Mesendoderm (in vitro differentiated cells): ENCODE measurements around the gene LDLR.

Source experiments
- DNase-seq: peaks from one replicate; pipeline ENCODE4 v3.0.0; 2013
- H2AK5ac ChIP-seq: 2 replicates; pipeline ENCODE4 v1.6.1; 2013; ENCODE audit warnings: low read length, inconsistent platforms
- H2BK120ac ChIP-seq: 2 replicates; pipeline ENCODE4 v1.6.1; 2013; ENCODE audit warnings: low read depth, mild to moderate bottlenecking, low read length, moderate library complexity, mixed read lengths
- H2BK15ac ChIP-seq: replicated peaks from 2 replicates; pipeline ENCODE4 v1.6.1; 2013; ENCODE audit warnings: low read depth, mild to moderate bottlenecking, moderate library complexity
- H2BK5ac ChIP-seq: 2 replicates; pipeline ENCODE4 v1.6.1; 2013; ENCODE audit warnings: low read length, inconsistent platforms
- H3K18ac ChIP-seq: 2 replicates; pipeline ENCODE4 v1.6.1; 2013; ENCODE audit warnings: mild to moderate bottlenecking, low read length, mixed read lengths
- H3K23ac ChIP-seq: one replicate; pipeline ENCODE4 v1.6.1; 2013; ENCODE audit warnings: low read length
- H3K27ac ChIP-seq: 2 replicates; pipeline ENCODE4 v1.5.1; 2013; ENCODE audit warnings: low read depth, mild to moderate bottlenecking, inconsistent platforms, low read length, moderate library complexity
- H3K27me3 ChIP-seq: 2 replicates; pipeline ENCODE4 v1.6.1; 2013; ENCODE audit warnings: low read length, control low read depth, mild to moderate bottlenecking, inconsistent platforms; ENCODE audit not compliant: insufficient read depth, poor library complexity
- H3K36me3 ChIP-seq: 2 replicates; pipeline ENCODE4 v1.6.1; 2013; ENCODE audit warnings: low read length, inconsistent platforms; ENCODE audit not compliant: control insufficient read depth, insufficient read depth
- H3K4ac ChIP-seq: one replicate; pipeline ENCODE4 v1.6.1; 2013; ENCODE audit warnings: low read depth, mild to moderate bottlenecking, low read length, moderate library complexity
- H3K4me1 ChIP-seq: 2 replicates; pipeline ENCODE4 v1.6.1; 2013; ENCODE audit warnings: low read depth, low read length, inconsistent platforms; ENCODE audit not compliant: control insufficient read depth
- H3K4me2 ChIP-seq: 2 replicates; pipeline ENCODE4 v1.6.1; 2013; ENCODE audit warnings: low read length
- H3K4me3 ChIP-seq: 2 replicates; pipeline ENCODE4 v1.5.1; 2013; ENCODE audit warnings: mild to moderate bottlenecking, low read length
- H3K56ac ChIP-seq: one replicate; pipeline ENCODE4 v1.6.1; 2013; ENCODE audit warnings: low read length
- H3K79me1 ChIP-seq: 2 replicates; pipeline ENCODE4 v1.6.1; 2013; ENCODE audit warnings: low read length, inconsistent platforms
- H3K79me2 ChIP-seq: 2 replicates; pipeline ENCODE4 v1.6.1; 2013; ENCODE audit warnings: mild to moderate bottlenecking, low read length; ENCODE audit not compliant: control insufficient read depth, insufficient read depth
- H3K9ac ChIP-seq: 2 replicates; pipeline ENCODE4 v1.6.1; 2013; ENCODE audit warnings: low read length, inconsistent platforms
- H4K5ac ChIP-seq: one replicate; pipeline ENCODE4 v1.6.1; 2013; ENCODE audit warnings: low read length
- H4K8ac ChIP-seq: one replicate; pipeline ENCODE4 v1.6.1; 2013; ENCODE audit warnings: low read depth, mild to moderate bottlenecking, control low read depth, low read length, moderate library complexity
- WGBS: extraction: QIAGEN DNeasy Blood & Tissue Kit; methylation state at CpG from one replicate; pipeline ENCODE4 v1.1.7; 2013; ENCODE audit warnings: low lambda C conversion rate, missing lambda C conversion rate; ENCODE audit not compliant: insufficient coverage; ENCODE audit errors: extremely low coverage; 5-methylcytosine and 5-hydroxymethylcytosine counted together

The LDLR gene

GRCh38 chr19:11127905-11128304 is 38.6 kb downstream of the LDLR start:
- Histone ChIP-seq H3K4me1 (no peaks in the 10 kb centered on the region), H3K9ac (no peak overlapping the region), H3K27me3 (no peaks in the 10 kb centered on the region), H3K23ac (no peak overlapping the region), H3K36me3 (peaks cover 48% of the 10 kb centered on the region), H3K79me1 (peaks cover 12% of the 10 kb centered on the region), H3K4me2 (no peak overlapping the region), H4K5ac (no peak overlapping the region), H2BK5ac (no peak overlapping the region), H2AK5ac (no peak overlapping the region), H3K18ac (no peak overlapping the region), H3K27ac (no peak overlapping the region), H3K4me3 (no peak overlapping the region), H2BK120ac (no peak overlapping the region), H2BK15ac (no peak overlapping the region), H3K79me2 (no peaks in the 10 kb centered on the region), H3K56ac (no peak overlapping the region), H4K8ac (no peak overlapping the region), H3K4ac (no peak overlapping the region)
- no CpG with 5 or more reads among the region's 15 CpGs for WGBS
- no peak for DNase-seq

GRCh38 chr19:11130824-11131455 is 41.7 kb downstream of the LDLR start:
- H3K23ac ChIP-seq = no peak overlapping the region
- no peaks in the 10 kb centered on the region for H3K4me1 ChIP-seq
- no peaks in the 10 kb centered on the region for H3K27me3 ChIP-seq
- H3K9ac ChIP-seq = no peak overlapping the region
- no peak overlapping the region for H3K4me2 ChIP-seq
- peaks cover 10% of the 10 kb centered on the region for H3K79me1 ChIP-seq
- H3K4ac ChIP-seq = no peak overlapping the region
- H2BK120ac ChIP-seq = no peak overlapping the region
- no peak overlapping the region for H2BK5ac ChIP-seq
- no peaks in the 10 kb centered on the region for H3K79me2 ChIP-seq
- no peak overlapping the region for H4K8ac ChIP-seq
- no CpG with 5 or more reads among the region's 19 CpGs for WGBS
- no peak overlapping the region for H4K5ac ChIP-seq
- H3K27ac ChIP-seq = no peak overlapping the region
- peaks cover 40% of the 10 kb centered on the region for H3K36me3 ChIP-seq
- no peak overlapping the region for H2BK15ac ChIP-seq
- no peak overlapping the region for H3K18ac ChIP-seq
- no peak overlapping the region for H3K56ac ChIP-seq
- no peak overlapping the region for H2AK5ac ChIP-seq
- no peak overlapping the region for H3K4me3 ChIP-seq
- DNase-seq = peak; percentile 94

DNA sequence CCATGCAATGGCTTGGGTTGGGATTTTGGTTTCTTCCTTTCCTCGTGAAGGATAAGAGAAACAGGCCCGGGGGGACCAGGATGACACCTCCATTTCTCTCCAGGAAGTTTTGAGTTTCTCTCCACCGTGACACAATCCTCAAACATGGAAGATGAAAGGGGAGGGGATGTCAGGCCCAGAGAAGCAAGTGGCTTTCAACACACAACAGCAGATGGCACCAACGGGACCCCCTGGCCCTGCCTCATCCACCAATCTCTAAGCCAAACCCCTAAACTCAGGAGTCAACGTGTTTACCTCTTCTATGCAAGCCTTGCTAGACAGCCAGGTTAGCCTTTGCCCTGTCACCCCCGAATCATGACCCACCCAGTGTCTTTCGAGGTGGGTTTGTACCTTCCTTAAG is 42.2 kb downstream of the LDLR start:
- Histone ChIP-seq H3K79me2 (no peaks in the 10 kb centered on the region), H4K8ac (no peak overlapping the region), H2BK15ac (no peak overlapping the region), H3K4me1 (no peaks in the 10 kb centered on the region), H3K18ac (no peak overlapping the region), H3K27ac (no peak overlapping the region), H3K23ac (no peak overlapping the region), H3K9ac (no peak overlapping the region), H3K4me2 (no peak overlapping the region), H3K36me3 (peaks cover 37% of the 10 kb centered on the region), H3K4ac (no peak overlapping the region), H3K27me3 (no peaks in the 10 kb centered on the region), H2AK5ac (no peak overlapping the region), H2BK5ac (no peak overlapping the region), H2BK120ac (no peak overlapping the region), H3K79me1 (peaks cover 8% of the 10 kb centered on the region), H3K4me3 (no peak overlapping the region), H3K56ac (no peak overlapping the region), H4K5ac (no peak overlapping the region)
- DNase-seq = no peak
- no CpG with 5 or more reads among the region's 7 CpGs for WGBS

DNA sequence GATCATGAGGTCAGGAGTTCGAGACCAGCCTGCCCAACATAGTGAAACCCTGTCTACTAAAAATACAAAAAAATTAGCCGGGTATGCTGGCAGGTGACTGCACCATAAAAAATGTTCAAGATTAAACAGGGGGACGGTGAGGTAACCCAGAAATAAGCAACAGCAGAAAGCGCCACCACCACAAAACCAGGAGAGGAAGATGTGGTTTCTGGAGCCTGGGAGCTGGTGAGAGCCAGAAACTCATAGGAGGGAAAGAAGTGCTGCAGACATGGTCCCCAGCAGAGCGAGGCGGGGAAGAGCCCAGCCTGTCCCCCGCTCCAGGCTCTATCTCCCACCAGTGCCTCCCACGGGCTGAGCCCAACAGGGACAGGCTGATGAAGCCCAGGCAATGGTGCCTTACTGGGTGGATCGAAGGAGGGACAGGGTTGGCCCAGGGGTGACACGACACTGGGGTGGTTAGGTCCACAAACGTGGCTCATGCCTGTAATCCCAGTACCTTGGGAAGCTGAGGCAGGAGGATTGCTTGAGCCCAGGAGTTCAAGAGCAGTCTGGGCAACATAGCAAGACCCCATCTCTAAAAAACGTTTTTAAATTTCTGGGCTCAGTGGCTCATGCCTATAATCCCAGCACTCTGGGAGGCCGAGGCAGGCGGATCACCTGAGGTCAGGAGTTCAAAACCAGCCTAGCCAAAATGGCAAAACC is 47.3 kb downstream of the LDLR start:
- Histone ChIP-seq H3K9ac (no peak overlapping the region), H3K27me3 (no peaks in the 10 kb centered on the region), H2BK120ac (no peak overlapping the region), H3K79me2 (no peaks in the 10 kb centered on the region), H2BK5ac (no peak overlapping the region), H3K23ac (no peak overlapping the region), H3K27ac (no peak overlapping the region), H3K4me1 (peaks cover 2% of the 10 kb centered on the region), H2BK15ac (no peak overlapping the region), H3K56ac (no peak overlapping the region), H2AK5ac (no peak overlapping the region), H3K79me1 (peaks cover 4% of the 10 kb centered on the region), H4K5ac (no peak overlapping the region), H4K8ac (no peak overlapping the region), H3K36me3 (peaks cover 9% of the 10 kb centered on the region), H3K4me3 (no peak overlapping the region), H3K4ac (no peak overlapping the region), H3K4me2 (no peak overlapping the region), H3K18ac (no peak overlapping the region)
- no CpG with 5 or more reads among the region's 14 CpGs for WGBS
- no peak for DNase-seq

- no peak overlapping the region for H2BK120ac ChIP-seq
- no peak overlapping the region for H2AK5ac ChIP-seq
- peak; percentile 95 for DNase-seq
- H4K5ac ChIP-seq = no peak overlapping the region
- H3K4me1 ChIP-seq = peaks cover 7% of the 10 kb centered on the region
- H3K56ac ChIP-seq = peak overlapping the region; percentile 88
- H3K4me3 ChIP-seq = no peak overlapping the region
- peaks cover 2% of the 10 kb centered on the region for H3K36me3 ChIP-seq
- peak overlapping the region; percentile 5 for H3K4ac ChIP-seq
- H2BK5ac ChIP-seq = no peak overlapping the region
- no peaks in the 10 kb centered on the region for H3K79me2 ChIP-seq
- WGBS = no CpG with 5 or more reads among the region's 28 CpGs
- no peaks in the 10 kb centered on the region for H3K27me3 ChIP-seq
- no peak overlapping the region for H4K8ac ChIP-seq
- H2BK15ac ChIP-seq = no peak overlapping the region
- H3K27ac ChIP-seq = peak overlapping the region; percentile 74
- peak overlapping the region; percentile 69 for H3K18ac ChIP-seq
- no peak overlapping the region for H3K23ac ChIP-seq
- H3K4me2 ChIP-seq = peak overlapping the region; percentile 60
- no peaks in the 10 kb centered on the region for H3K79me1 ChIP-seq
- H3K9ac ChIP-seq = peak overlapping the region; percentile 73
These were observed 48.5 kb downstream of the LDLR start for GRCh38 chr19:11137542-11138384.
